Activated CD8-positive, alpha-beta memory T cell treated with anti-CD3 and anti-CD28 coated beads for 24 hours (primary cell): Measurements from ENCODE around the gene RRAS2.
A peak's percentile ranks its signal among the peaks of the same experiment; 100 is the strongest.
"Not testable (repeated sequence)": the region's sequence is repeated elsewhere in the genome, so short reads cannot be mapped to it uniquely, and the experiment has no call there.

Experiments
- DNase-seq: peaks from one replicate; pipeline ENCODE4 v3.0.0-alpha.2; 2020

The RRAS2 gene

DNA sequence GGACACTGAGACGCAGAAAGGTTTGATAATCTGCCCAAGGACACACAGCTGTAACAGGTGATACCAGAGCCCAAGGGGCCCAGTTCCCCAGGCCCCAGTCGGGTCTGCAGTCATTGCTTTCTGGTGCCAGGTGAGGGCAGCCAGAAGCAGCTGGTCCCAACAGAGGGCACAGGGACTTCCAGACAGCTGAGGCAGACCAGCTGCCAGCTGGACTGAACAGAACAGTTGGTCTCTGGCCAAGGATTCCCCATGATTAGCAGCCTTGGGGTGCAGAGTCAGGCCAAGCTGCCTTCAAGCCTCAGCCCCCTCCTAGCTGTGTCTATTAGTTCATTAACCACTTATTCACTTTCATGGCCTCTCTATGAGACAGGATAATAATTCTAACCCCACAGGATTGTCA, 105.6 kb downstream of the RRAS2 start:
- DNase-seq, result no peak

DNA sequence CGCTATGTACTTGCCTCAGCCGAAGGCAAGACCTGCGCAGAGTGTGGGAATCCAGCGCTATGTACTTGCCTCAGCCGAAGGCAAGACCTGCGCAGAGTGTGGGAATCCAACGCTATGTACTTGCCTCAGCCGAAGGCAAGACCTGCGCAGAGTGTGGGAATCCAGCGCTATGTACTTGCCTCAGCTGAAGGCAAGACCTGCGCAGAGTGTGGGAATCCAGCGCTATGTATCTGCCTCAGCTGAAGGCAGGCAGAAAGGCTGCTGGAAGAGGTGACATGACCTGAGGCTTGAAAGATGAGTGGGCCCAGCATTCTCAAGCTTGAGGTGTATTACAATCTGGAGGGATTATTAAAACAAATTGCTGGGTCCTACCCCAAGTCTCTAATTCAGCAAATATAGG, 106.5 kb downstream of the RRAS2 start:
- DNase-seq, result not testable (repeated sequence)

DNA sequence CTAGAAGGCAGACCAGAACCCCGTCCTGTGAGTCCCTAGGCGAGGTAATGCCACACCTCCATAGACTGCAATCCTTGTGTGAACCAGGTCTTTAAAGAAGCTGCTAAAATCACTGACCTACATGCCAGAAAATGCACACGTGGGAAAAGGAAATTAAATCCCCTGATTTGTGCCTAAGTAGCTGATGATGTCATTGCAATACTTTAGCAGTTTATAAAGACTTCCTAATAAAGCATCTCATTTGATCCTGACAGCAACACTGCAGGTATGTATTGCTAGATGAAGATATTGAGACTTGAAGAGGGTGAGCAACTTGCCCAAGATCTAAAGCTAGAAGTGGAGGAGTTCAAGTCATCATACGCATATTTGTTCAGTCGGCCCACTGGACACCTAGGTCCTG, 107.2 kb downstream of the RRAS2 start:
- no peak for DNase-seq

DNA sequence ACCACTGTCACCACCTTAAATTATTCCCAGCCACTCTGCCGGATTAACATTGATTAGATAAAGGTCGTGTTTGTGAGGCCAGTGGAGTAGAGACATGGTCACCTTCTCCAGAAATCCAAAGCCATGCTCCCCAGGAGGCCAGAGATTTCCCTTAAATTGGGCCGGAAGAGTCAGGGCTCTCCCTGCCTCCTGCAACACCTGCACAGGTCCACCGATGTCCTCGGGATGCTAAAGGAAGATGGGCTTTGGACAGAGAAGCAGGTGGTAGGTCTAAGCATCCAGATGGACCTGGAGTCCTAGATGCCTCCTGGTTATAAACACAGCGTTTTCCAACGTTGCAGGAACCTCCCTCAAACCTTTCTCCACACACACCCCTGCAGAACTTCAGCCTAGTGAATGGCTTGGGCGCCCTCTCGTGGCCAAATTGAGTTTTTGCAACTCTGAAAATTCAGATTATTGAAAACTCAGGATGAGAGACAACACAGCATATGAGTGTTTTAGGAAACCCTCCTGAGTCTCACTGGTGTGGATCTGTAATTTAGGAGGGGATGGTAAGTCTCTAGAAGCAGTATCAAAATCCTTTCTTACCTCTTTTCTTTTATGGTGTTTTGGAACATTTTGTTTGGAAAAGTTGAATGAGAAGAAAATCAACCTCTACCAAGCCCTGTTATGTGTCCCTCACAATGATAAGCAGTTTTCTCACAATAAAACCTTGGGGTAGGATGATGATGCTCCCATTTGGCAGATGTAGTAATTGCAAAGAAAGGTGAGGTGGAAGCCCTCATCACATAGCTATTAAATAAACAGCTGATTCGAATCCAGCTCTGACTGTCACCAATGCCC, 109.6 kb downstream of the RRAS2 start:
- DNase-seq, result peak; percentile 86

DNA sequence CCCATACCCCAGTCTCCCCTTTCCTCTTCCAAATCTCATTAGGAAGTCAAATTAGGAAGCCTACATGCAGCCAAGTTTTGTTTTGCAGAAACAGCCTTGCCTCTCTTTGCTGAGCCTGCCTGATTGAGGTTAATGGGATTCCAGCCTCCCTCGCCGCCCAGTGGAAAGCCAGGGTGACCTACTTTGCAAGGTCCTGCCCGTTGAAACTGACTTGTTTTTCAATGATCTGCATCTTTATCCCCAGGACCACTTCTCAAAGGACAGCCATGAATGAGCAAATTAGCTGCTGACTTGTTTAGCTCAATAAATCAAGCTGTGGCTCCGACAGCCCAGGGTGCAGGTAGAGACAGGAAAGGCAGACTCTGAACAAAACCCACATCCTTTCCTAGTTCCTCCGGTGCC, 110.4 kb downstream of the RRAS2 start:
- DNase-seq, result no peak

DNA sequence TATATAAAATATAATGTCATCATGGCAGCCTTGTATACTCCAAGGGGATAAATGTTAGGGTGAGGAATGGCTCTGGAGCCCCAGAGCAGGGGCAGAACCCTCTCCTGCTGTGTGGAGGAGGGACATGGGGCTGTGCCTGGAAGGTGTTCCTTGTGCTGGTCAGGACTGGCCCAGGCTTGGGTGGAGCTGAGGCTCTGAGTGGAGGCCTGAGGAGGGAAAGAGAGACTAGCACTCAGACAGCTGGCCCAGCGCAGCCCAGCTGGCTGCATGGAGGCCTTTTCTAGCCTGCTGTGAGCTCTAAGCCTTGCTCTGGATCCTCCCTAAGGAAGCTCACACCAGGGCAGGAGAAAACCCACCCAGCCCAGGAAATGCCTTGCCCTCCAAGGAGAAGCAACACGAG, 113.5 kb downstream of the RRAS2 start:
- no peak for DNase-seq

DNA sequence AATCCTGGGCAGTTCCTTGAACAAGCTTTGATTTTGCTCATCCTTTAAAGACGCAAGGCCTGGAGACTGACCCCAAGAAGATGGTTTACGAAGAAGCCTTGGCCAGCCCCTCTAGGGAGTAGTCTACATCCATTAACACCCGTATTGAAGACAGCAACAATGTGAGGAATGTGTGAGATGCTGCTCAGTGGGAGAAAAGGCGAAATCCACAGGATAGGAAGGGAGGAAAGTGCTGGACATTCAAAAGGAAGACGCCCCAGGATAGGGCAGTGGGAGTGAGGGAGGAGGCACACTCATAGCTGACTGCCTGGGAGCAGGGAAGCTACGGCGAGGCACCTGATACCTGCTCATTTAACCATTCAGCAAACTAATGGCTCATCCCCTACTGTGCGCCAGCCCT, 114.1 kb downstream of the RRAS2 start:
- no peak for DNase-seq

DNA sequence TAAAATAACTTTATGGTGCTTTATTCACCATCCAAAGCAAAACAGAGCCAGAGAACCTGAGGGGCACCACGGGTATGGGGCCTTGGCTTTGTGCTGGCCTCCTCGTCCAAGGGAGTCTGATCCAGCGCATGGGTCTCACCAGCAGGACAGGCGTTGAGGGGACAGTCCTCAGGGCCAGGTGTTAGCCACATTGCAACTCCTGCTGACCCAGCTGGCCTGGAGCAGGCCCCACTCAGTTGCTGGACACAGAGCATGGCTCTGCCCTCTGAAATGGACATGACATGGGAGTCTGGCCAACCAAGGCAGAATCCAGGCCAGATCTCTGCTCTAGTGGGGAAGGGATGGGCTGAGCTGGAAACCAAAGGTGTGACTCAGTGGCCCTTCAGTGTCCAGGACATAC, 116.2 kb downstream of the RRAS2 start:
- DNase-seq, result no peak

DNA sequence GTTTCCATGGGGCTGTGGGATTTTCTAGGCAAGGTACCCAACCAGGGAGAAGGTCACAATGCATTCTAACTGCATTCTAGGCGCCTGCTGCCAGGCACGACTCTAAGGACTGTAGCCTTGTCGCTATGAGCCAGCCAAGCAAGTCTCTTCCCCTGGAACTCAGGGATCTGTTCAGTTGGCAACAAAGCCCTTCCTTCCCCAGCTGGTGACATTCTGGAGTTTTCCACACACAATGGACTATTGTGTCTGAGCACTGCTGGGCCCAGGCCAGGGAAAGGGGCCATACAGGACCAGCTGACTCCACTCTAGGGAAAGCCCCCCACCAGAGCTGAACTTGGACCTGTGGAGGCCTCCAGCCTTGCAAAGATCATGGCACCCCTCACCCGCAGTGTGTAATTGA, 116.8 kb downstream of the RRAS2 start:
- DNase-seq, result no peak

DNA sequence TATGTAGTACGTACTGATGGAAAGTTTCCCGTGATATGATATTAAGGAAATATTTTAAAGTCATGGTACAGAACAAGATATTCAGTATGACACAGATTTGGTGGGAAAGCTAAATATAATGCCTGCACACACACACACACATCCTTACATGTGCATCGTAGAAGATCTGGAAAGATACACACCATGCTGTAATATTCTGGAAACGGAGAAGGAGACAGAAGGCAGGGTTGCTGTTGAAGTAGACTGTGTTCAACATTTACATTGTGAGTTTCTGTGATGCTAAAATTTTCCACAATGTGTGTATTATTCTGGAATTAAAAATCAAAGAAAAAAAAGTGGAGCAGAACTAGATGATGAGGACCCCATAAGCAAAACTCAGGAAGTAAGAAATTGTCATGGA, 118.0 kb downstream of the RRAS2 start:
- no peak for DNase-seq

DNA sequence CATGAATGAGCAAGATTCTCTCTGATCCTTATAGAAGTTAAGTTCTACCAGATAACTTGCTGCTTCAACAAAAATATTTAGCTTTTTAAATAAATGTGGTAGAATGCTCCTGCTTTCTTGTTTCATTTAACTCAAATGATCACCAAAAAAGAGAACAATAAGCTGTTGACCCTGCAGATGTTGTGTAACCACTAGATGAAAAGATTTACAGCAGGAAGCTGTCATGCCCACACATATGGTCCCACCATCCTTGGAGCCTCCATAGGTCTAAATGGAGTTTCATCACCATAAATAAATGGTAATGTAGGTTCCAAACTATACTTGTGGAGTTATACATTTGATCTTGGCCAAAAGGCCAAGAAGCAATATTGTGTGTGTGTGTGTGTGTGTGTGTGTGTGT, 118.8 kb downstream of the RRAS2 start:
- no peak for DNase-seq

DNA sequence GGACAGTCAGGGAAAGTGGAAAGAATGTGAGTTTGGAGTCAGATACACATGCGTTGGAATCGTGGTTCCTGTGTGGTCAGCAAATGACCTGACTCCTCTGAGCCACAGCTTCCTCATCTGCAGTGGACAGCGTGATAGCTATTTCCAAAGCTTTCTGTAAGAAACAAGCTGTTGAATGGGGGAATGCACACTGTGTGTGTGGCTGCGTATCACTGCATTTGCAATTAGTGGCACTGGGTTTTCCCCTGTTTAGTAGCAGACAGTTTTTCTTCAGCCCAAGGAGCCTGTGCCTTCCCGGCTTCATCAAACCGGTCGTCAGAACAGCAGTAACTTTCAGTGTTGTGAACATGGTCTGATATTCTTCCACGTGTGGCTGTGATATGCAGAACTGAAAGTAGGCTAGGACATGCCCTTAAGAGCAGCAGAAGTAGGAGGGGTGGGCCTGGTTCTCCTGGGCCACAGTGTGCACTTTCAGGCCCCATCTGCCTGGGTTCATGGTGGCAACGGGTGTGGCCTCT, 121.5 kb downstream of the RRAS2 start:
- no peak for DNase-seq

DNA sequence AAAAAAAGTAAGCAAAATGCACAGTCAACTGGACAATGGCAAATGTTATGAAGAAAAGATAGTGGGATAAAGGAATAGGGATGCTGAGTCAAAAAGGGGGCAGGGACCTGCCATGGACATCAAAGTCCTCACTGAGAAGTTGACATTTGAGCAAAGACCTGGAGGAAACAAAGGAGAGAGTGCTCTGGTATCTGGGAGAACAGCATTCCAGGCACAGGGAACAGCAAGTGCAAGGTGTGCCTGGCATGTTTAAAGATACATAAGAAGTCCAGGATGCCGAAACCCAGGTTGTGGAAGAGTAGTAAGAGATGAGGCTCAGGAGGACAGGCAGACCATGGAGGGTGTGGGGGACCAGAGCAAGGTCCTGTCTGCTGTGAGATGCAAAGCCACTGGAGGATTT, 123.3 kb downstream of the RRAS2 start:
- no peak for DNase-seq

DNA sequence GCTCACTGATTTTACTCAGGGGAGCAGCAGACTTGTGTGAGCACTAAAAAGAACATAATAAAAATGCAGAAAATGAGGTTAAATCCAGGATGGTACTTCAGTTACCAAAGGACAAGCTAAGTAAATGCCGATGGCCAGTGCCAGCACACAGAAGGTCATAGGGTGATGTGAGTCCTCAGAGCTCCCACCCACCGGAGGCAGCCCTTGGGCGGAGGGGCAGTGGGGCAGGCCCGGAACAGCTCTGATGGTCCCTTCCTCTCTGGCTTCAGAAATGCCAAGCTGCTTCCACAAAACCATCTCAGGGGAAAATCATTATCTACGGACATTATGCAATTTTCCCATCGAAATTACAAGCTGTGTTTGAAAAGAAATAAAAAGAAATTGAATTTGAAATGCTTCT, 124.5 kb downstream of the RRAS2 start:
- DNase-seq, result no peak

DNA sequence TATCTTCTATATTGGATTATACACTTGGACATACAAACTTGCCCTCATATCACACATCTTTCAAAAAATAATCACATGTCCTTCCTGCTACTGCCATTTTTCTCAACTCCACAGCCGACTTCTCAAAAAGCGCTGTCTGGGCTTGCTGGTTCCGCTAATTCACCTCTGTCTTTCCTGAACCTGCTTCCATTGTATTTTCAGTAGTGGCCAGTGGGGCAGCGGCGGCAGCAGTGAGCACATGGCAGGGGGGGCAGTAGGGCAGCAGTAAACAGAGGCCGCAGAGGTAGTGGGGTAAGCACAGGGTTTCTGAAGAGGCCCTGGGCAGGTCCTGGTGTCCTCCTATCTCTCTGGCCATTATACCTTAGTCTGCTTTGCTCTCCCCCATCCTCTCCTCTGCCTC, 126.3 kb downstream of the RRAS2 start:
- no peak for DNase-seq

DNA sequence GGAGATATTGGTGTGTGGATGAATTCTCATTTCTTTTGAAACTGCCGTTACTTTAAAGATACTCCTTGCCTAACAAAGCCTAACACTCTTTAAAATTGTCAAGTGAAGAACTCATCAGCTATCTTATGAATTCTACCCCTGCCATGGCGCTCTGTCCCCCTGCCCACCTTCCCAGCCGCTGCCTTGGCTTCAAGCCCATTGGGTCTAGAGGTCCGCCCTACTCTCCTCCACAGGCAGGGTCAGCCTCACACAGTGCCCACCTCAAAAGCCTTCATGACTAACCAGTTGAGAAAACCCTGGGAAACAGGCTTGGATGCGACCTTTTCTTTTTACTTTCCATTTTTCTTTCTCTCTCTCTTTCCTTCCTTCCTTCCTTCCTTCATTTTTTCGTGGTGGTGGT, 128.6 kb downstream of the RRAS2 start:
- no peak for DNase-seq

DNA sequence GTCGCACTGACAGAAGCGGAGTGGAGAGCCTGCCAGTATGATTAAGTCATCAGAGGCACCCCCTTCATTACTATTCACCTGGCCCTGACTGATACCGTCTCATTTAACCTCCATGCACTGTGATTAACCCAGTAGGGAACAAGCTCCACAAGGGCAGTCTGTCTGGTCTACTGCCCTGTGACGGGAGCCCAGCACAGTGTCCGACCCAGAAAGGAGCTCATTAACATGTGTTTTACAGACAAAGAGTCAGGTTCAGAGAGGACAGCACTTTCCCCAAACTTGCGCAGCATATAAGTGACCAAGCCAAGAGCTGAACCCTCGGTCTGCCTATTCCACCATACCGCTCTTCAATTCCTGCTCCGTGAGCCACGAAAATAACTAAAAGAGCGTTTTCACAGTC, 129.5 kb downstream of the RRAS2 start:
- DNase-seq, result no peak

DNA sequence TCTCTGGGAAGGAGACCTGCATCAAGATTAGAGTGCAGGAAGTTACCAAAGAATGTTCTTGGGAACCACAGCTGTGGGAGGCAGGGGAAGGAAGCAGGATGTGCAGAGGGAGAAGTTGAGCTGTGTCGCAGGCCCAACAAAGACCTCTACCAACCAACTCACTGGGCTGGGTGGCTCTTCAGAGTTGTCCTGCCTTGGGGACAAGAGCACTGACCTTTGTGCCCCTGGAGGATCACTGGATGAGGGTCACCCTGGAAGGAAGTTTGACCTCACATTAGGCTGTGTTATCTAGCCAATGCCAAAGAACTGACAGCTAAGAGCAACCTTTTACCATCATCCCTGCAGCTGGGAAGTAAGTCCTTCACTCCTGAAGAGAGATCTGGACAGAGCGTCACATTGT, 130.6 kb downstream of the RRAS2 start:
- DNase-seq, result no peak
